Heart left ventricle (tissue), 13 donors: ENCODE measurements around the gene ROR1.

Experiments
- CTCF ChIP-seq, 12 donors: fragments of 200-600 bp; sonication (generic) in 4 of 12; IDR thresholded peaks; one replicate each; pipeline versions ENCODE4 v1.5.0 to v1.8.0; 2018 to 2022; ENCODE audit warnings: antibody characterized with exemption in 12 of 12, mild to moderate bottlenecking in 5 of 12
- POLR2A ChIP-seq, 2 donors: fragments of 450-650 bp; IDR thresholded peaks; one replicate each; pipeline ENCODE4 v1.6.1; 2017; ENCODE audit warnings: antibody characterized with exemption in 2 of 2, mild to moderate bottlenecking in 2 of 2, moderate library complexity in 2 of 2
- donor health status: ischemic (EF 13 %, LVEDD 7.1; RV severe dilation, severe dysfunction).
- donor health status: DM: no; HTN: yes; CAD: no.
- donor health status: DM: no; HTN: no; CAD: no.
- donor health status: ischemic (EF 25% LVEDD 6.9; RV normal size, moderate dysfunction).
- donor health status: ischemic (EF 25% LVEDD 5.7; RV mildly dilated, moderate dysfunction).
- donor health status: ischemic (EF 35%, LVEDD 5.7; RV mildly dilated, moderate dysfunction).
- donor health status: nonischemic (EF 11% LVEDD 7.7; RV severe dilation, severe dysfunction).
- donor health status: DM: yes; HTN: yes; CAD: no.
- donor health status: PGD.
- donor health status: ischemic (EF 29% LVEDD 5.4; RV normal size, mild dysfunction).
- donor health status: nonischemic (EF 23%, LVEDD 6.1; RV moderate dilation, normal function).

- TF ChIP-seq CTCF (IDR thresholded peaks at IDR 0.05), result no peak
- no peak for TF ChIP-seq POLR2A (IDR thresholded peaks at IDR 0.05)
Measured at GRCh38 chr1:64172458-64172983, 398.7 kb downstream of the ROR1 start.
